PFSK-1 (cell line): Measurements from ENCODE around the gene CRISPLD2.

ENCODE experiments used
- FOXP2 ChIP-seq: optimal IDR thresholded peaks from 2 replicates; pipeline ENCODE3; 2011; ENCODE audit warnings: borderline replicate concordance, control low read depth, inconsistent platforms; ENCODE audit not compliant: insufficient read depth; ENCODE audit errors: extremely low read length, extremely low read depth
- POLR2AphosphoS5 ChIP-seq: IDR thresholded peaks from 2 replicates; pipeline ENCODE4 v1.6.1; 2012; ENCODE audit warnings: low read depth, mild to moderate bottlenecking, control low read depth, low read length, moderate library complexity
- REST ChIP-seq, 2 experiments: IDR thresholded peaks; 2 replicates each; pipeline versions ENCODE4 v1.6.1 to v1.8.0; 2011 to 2012; ENCODE audit warnings: low read depth in 2 of 2, low read length in 2 of 2, control low read depth in 1 of 2, inconsistent platforms in 1 of 2, mild to moderate bottlenecking in 1 of 2, moderate library complexity in 1 of 2; ENCODE audit not compliant: insufficient read depth in 1 of 2
- SIN3A ChIP-seq: IDR thresholded peaks from 2 replicates; pipeline ENCODE4 v1.6.1; 2012; ENCODE audit warnings: mild to moderate bottlenecking, low read length, moderate library complexity, borderline replicate concordance; ENCODE audit not compliant: insufficient read depth
- TAF1 ChIP-seq: IDR thresholded peaks from 2 replicates; pipeline ENCODE4 v1.6.1; 2012; ENCODE audit warnings: low read length, control low read depth, borderline replicate concordance; ENCODE audit not compliant: insufficient read depth

CRISPLD2 gene

GRCh38 chr16:84948851-84949610 is 129.2 kb downstream of the CRISPLD2 start:
- TF ChIP-seq TAF1 (no peak), FOXP2 (no peak), REST (IDR thresholded peaks at IDR 0.05; ENCODE audit: insufficient read depth in 1 of 2, low read depth in 2 of 2, low read length in 2 of 2) (no peak), POLR2AphosphoS5 (no peak), SIN3A (no peak)

- TF ChIP-seq POLR2AphosphoS5, result no peak
- no peak for TF ChIP-seq SIN3A
Observed at GRCh38 chr16:84949772-84950436, 130.1 kb downstream of the CRISPLD2 start.

- TF ChIP-seq REST (IDR thresholded peaks at IDR 0.05; ENCODE audit: insufficient read depth in 1 of 2, low read depth in 2 of 2, low read length in 2 of 2) (no peak), POLR2AphosphoS5 (no peak), FOXP2 (no peak), TAF1 (no peak), SIN3A (no peak)
Observed at GRCh38 chr16:84950906-84951305, 131.1 kb downstream of the CRISPLD2 start.

- TF ChIP-seq SIN3A, result no peak
- no peak for TF ChIP-seq POLR2AphosphoS5
- no peak for TF ChIP-seq REST (IDR thresholded peaks at IDR 0.05; ENCODE audit: insufficient read depth in 1 of 2, low read depth in 2 of 2, low read length in 2 of 2)
Observed at GRCh38 chr16:84952335-84953189, 132.8 kb downstream of the CRISPLD2 start.

- TF ChIP-seq TAF1, result no peak
- no peak for TF ChIP-seq SIN3A
- TF ChIP-seq FOXP2, result no peak
- TF ChIP-seq REST (IDR thresholded peaks at IDR 0.05; ENCODE audit: insufficient read depth in 1 of 2, low read depth in 2 of 2, low read length in 2 of 2), result no peak
- TF ChIP-seq POLR2AphosphoS5, result no peak
Observed at GRCh38 chr16:84953190-84953746, 133.5 kb downstream of the CRISPLD2 start.
